Stimulated activated CD8-positive, alpha-beta memory T cell treated with anti-CD3 and anti-CD28 coated beads, Interleukin-15, amount 100 ng/mL, for 48 hours (primary cell): ENCODE measurements around the gene RPS27L.

Experiments
- DNase-seq, 2 donors: peaks; one replicate each; pipeline ENCODE4 v3.0.0-alpha.2; 2020; ENCODE audit warnings: low read depth in 2 of 2

RPS27L gene

GRCh38 chr15:63157118-63157843 lies at the start of gene RPS27L:
Gene RPS27L, minus strand, starts transcription at chr15:63157477. Its CDS starts 72 bp downstream, at chr15:63157405.
- DNase-seq, result peak; percentile 80 to 82

- DNase-seq, result no peak
Measured at GRCh38 chr15:63206079-63206478, 48.8 kb upstream of the RPS27L start.

- peak; percentile 40 to 49 for DNase-seq
Measured at GRCh38 chr15:63203451-63204090, 46.3 kb upstream of the RPS27L start.

- DNase-seq, result no peak
Measured at GRCh38 chr15:63202861-63203260, 45.6 kb upstream of the RPS27L start.

- DNase-seq, result no peak
Measured at GRCh38 chr15:63200464-63201249, 43.4 kb upstream of the RPS27L start.

GRCh38 chr15:63198371-63199250 lies 41.3 kb upstream of the RPS27L start:
- DNase-seq, result no peak

- no peak for DNase-seq
Measured at GRCh38 chr15:63197626-63198025, 40.3 kb upstream of the RPS27L start.

GRCh38 chr15:63196842-63197241 lies 39.6 kb upstream of the RPS27L start:
- DNase-seq, result no peak

GRCh38 chr15:63195569-63196015 lies 38.3 kb upstream of the RPS27L start:
- DNase-seq, result no peak

- DNase-seq, result no peak
Measured at GRCh38 chr15:63194880-63195568, 37.7 kb upstream of the RPS27L start.

GRCh38 chr15:63194302-63194701 lies 37.0 kb upstream of the RPS27L start:
- no peak for DNase-seq

GRCh38 chr15:63192619-63193206 lies 35.4 kb upstream of the RPS27L start:
- peak in 1 of 2 donors; percentile 24 for DNase-seq

- peak in 1 of 2 donors; percentile 13 for DNase-seq
Measured at GRCh38 chr15:63191895-63192618, 34.8 kb upstream of the RPS27L start.

GRCh38 chr15:63190769-63191649 lies 33.7 kb upstream of the RPS27L start:
- no peak for DNase-seq

GRCh38 chr15:63189941-63190768 lies 32.9 kb upstream of the RPS27L start:
- no peak for DNase-seq

GRCh38 chr15:63188926-63189871 lies 31.9 kb upstream of the RPS27L start, which contains the start of gene RAB8B:
Gene RAB8B, plus strand, starts transcription at chr15:63189606. Its CDS starts 19 bp downstream, at chr15:63189625.
- peak; percentile 98 for DNase-seq
